HG03064 (cell line): Measurements from ENCODE around the gene ACP7.
"Not testable (repeated sequence)": the region's sequence is repeated elsewhere in the genome, so short reads cannot be mapped to it uniquely, and the experiment has no call there.

Source experiments
- ATAC-seq: cut with Tn5 transposase; IDR thresholded peaks from one replicate; pipeline ENCODE4 v1.9.1; 2021; ENCODE audit warnings: low read depth; ENCODE audit not compliant: unreplicated experiment

The ACP7 gene

GRCh38 chr19:39129116-39129515, 44.9 kb downstream of the ACP7 start:
- ATAC-seq: no peak

DNA sequence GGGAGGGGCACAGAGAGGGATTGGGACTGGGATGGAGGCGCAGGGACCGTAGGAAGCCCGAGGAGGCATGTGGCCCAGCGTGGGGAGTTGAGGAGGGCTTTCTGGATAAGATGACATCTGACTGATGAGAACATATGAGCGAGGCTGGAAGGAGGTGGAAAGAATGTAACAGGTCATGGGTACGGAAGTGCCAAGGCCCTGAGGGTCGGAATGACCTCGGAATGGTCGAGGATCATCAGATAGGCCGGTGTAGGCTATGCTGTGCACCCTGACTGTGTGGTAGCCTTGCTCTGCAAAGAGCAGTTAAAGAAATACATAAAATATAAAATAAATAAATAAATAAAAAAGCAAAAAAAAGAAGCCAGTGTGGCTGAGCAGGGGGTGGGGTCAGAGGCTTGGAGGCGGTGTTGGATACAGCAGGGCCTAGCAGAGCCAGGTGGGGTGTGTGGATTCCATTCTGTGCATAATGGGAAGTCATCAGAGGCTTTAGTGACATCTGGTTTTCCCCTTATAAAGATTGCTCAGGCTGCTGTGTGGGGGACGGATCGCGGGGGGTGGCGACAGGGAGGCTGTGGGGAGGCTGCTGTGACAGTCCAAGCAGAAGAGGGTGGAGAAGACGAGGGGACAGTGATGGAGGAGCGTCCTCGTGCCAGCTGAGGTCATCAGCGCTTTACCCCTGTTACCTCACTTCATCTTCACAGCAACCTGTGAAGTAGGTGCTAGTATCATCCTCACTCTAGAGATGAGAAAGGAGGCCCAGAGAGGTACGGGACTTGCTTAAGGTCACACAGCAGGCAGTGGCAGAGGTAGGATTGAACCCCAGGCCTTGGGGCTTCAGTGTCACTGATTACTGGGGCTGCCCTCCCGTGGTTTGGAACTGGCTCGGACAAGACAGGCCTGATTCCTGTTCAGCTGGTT, 46.4 kb downstream of the ACP7 start:
- no peak for ATAC-seq

- ATAC-seq: no peak
These were observed 47.1 kb downstream of the ACP7 start for GRCh38 chr19:39131255-39131755.

- ATAC-seq: no peak
These were observed 48.3 kb downstream of the ACP7 start for GRCh38 chr19:39132344-39132969.

DNA sequence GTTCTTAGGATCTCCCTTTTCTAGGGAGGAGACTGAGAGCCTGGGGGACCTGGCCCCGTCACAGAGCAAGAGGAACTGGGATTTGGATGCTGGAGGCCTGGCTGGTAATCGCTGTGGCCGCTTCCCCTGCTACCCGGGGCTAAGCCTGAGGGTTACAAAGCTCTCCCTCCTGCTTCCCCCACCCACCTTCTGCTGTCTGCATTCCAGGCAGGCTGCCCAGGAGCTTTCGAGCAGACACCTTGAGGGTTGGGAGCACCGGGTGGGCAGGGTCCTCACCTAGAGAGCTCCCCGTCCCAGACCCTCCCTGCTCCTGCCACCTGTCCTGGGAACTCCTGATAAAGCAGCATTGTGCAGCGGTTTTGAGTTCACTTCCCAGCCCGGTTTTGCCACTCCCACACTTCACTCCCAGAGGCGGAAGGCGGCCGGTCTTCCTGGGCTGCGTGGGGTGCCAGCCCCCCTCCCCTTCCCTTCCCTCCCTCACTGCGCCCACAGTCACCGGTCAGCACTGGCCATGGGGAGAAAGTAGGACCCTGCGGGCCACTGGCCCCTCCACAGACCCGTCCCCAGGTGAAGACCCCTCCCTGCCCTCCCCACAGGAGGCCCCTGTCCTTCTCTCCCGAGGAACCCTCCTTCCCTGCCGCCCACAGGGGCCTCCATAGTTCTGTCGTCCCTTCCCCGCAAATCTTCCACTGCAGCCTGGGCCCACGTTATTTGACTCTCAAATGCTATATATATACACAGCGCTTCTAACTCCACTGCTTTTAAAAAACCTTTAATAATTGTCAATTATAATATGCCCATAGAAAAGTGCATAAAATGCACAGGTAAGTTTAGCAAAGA, 49.5 kb downstream of the ACP7 start:
- ATAC-seq: no peak

DNA sequence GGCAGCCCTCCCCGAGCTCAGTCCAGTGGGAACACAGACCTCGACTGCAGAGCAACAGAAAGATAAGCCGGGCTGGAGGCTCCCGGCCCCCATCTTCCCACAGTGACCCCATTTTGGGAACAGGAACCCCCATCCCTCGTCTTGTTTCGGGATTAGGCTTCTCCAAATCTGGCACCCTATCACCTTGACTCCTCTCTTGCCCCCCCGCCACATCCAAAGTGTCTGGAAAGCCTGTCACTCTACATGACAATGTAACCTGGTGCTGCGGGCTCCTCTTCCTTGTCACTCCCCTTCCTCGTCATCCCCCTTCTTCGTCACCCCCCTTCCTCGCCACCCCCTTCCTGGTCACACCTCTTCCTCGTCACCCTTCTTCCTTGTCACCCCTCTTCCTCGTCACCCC, 51.5 kb downstream of the ACP7 start:
- no peak for ATAC-seq

GRCh38 chr19:39136225-39136940, 52.2 kb downstream of the ACP7 start:
- ATAC-seq: no peak

DNA sequence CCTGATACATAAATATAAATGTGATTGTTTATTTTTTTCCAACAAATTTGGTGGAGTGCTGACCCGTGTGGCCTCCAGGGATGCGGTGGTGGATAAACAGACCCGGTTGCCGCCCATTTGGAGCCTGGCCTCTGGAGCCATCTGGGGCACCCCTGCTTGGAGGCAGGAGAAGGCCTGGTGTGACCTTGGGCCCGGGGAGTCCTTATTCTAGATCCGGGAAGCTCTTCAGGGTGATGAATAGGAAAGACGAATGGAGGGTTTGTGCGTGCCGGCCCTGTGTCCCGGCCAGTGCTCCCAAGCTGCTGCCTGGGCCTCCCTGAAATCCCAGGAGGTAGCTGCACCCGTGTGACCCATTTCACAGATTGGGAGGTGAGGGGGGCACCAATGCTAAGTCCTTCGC, 53.0 kb downstream of the ACP7 start:
- no peak for ATAC-seq

DNA sequence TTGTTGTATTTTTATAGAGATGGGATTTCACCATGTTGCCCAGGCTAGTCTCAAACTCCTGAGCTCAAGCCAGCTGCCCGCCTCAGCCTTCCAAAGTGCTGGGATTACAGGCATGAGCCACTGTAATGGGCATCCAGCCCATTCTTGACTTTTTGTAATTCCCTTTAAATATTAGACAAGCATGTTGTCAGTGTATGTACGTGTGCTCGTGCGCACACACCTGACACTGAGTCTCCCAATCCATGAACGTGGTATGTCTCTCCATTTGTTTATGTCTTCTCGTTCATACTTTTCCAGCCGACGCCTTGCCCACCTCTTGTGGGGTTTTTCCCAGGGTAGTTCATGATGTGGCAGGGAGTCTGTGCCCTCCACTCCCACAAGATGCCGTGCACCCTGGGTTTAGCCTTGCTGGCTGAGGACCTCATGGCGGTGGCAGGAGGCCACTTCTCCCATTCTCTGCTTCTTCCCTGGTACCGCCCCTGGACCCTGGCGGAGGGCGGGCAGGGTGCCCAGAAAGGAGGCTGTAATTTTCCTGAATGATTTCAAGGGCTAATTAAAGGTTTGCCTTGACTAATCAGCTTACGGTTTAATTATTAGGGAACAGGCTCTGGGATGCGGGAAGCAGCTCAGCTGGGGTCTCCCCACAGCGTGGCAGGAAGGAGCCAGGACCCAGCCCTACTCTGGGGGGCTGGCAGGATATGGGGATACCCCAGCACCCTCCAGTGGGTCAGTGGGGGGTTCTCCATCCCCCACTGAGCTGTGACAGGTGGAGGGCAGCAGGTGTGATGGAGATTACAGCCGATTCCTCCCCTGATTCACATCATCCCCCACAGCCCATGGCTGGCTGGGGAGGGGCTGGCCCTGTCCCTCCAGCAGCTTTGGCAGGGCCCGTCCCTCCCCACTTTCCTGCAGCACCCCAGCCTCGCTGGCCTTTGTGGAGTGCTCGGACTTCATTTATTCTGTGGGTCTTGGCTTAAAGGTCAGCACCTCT, 54.3 kb downstream of the ACP7 start:
- ATAC-seq: no peak

DNA sequence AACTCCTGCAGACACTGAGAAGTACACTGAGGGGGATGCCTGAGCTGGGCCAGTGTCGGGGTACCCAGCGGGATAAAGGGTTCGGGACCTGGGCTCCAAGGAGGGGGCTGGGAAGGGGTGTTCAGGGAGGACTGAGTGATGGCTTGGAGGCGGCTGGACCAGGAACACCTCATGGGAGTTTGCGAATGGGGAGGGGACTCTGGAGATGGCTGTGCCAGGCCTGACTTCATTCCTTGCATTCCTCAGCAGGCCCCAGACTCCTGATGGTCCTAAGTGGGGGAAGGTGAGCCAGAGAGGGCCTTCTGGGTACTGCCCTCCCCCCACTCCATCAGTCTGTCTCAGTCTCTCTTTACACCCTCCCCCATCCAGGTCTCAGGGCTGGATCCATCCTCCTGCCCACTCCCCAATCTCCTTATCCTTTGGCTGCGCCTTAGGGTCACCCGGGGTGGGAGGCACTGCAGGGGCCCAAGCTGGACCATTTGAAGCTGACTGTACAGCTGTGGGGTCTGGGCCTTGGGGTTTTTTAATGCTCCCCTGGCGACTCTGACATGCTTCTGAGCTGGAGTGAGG, 55.2 kb downstream of the ACP7 start:
- no peak for ATAC-seq

- no peak for ATAC-seq
These were observed 55.8 kb downstream of the ACP7 start for GRCh38 chr19:39139971-39140453.

- no peak for ATAC-seq
These were observed 56.4 kb downstream of the ACP7 start for GRCh38 chr19:39140594-39140993.

- ATAC-seq: no peak
These were observed 57.8 kb downstream of the ACP7 start for GRCh38 chr19:39141929-39142328.

DNA sequence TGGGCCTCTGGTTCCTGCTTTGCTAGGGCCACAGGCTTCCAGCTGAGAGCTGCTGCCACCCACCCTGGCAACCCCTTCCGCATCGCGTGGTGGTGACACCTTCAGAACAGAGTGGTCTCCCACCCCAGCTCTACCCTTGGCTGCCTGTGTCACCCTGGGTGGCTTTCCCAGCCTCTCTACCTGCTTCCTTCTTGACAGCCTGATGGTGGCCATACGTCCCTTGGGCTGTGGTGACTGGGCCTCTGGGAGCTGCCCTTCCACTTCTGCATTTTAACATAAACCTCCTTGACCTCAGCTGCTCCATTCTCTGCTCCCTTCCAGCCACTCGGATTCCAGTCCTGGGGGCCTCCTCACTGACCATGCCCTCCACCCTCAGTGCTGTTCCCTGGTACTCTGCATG, 58.5 kb downstream of the ACP7 start:
- ATAC-seq: no peak

GRCh38 chr19:39143757-39144289, 59.7 kb downstream of the ACP7 start:
- ATAC-seq: not testable (repeated sequence)

DNA sequence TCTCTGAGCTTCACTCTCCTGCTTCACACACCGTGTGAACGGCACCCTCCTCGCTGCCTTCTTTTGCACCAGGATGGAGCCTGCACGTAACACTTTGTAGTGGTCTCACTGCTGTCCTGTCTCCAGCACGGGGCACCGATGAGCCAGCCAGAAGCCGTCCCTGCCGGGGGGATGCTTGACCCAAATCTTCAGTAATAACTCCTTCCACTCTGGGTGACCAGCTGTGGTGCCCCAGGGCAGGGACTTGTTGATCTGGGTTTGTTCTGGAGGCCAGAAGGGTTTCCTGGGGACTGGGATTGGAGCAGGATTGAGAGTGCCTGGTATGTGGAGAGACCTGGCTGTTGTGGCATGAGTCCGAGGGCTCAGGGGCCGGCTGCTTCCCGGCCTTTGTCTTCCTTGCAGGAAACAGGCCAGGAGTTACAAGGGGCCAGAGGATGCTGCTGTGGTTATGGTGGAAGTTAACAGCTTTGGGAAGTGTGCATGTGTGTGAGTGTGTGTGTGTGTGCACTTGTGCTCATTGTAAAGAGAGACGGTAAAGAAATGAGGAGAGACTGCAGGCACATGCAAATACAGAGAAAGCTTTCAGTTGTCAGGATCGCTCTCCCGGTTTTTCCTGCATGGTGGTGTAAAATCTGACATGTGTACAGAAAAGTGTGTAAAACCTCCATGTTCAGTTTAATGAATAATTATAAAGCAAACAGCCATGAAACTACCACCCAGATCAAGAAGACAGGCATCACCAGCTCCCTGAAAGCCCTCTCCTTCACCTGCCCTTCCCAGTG, 60.3 kb downstream of the ACP7 start:
- no peak for ATAC-seq

- ATAC-seq: no peak
These were observed 61.2 kb downstream of the ACP7 start for GRCh38 chr19:39145180-39145953.
